CD1c-positive myeloid dendritic cell (primary cell): ENCODE results near the gene THAP10.
"Not testable (repeated sequence)": the region's sequence is repeated elsewhere in the genome, so short reads cannot be mapped to it uniquely, and the experiment has no call there.

ENCODE experiments used
- DNase-seq: peaks from one replicate; pipeline ENCODE4 v3.0.0-alpha.2; 2016; ENCODE audit errors: extremely low spot score

Gene THAP10

DNA sequence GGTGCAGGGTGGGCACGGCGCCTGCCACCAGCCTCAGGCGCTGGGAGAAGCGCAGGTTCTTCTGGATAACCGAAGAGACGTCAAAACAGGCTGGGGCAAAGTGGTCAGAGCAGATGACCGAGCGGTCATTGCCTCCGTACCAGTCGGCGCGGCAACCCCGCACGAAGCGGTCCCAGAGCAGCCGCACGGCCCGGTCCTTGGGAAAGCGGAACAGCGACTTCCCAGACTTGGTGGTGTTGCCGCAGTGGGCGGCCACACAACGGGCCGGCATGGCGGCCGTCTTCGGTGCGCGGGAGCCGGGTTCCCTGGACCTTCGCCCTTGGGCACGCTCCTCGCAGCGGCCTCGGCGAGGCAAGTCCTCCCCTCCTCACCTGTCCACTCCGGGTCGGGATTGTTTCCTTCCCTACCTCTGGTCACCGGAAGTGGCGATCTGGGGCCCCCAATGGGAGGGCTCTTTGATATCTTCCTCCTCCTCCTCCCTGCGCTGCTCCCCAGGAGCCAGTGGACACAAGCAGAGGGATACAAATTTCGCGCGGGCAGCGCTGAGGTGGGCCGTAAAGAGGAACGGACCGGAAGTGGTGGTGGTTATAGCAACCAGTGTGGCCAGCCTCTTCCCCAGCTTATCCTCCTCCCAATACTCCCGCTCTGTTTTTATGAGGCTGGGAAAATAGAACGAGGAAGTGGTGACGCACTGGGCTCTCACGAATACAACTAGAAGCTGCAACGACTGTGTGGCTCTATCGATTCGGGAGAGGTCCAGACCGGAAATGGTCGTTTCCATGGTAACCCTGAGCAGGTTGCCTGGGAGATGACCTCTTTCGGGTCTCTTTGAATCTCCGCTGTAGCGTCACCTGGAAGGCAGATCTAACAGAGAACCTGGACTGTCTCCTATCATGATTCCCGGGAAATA lies at the start of gene THAP10, which contains the start of gene LRRC49:
TSS of gene THAP10 (minus strand) at position 432 of the 910 bp plus-strand sequence. CDS start at position 271, 161 bp downstream.
TSS of gene LRRC49 (plus strand) at position 825 of the 910 bp plus-strand sequence. CDS start at position 894, 69 bp downstream.
- DNase-seq: peak; percentile 77

DNA sequence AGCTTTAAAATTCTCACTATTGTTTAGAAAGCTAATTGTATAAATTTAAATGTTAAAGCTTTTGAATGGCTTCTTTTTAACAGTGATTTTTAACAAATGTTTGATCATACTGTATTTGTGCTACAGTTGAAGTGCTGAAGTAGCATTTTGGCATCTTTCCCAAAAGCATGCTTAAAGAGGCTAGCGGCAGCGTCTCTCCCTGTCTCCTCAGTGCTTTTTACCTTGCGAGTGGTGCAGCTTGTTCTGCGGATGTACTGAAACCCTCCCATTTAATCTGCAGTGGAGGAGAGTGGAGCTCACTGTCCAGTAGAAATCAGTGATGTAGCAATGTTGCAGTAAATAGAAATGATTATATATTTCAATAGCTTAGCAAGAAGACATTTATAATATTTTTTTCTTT lies 44.1 kb upstream of the THAP10 start:
- DNase-seq: no peak

DNA sequence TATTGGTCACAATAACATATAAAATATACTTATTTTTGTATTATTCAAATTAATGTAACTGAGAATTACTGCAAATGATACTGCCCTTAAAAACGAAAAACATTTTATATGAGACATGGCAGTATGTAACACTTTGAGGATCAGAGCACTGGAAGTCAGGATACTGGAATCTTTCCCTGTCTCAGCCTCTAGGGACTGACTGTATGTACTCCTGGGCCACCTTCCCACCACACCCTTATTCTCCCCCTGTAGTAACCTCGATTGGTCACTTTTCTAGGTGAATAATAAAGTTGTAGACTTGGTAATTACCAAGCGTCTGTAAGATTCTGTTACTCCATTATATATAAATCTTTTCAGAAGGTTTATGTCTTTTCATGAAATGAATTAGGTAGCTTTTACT lies 43.4 kb upstream of the THAP10 start:
- DNase-seq: no peak

DNA sequence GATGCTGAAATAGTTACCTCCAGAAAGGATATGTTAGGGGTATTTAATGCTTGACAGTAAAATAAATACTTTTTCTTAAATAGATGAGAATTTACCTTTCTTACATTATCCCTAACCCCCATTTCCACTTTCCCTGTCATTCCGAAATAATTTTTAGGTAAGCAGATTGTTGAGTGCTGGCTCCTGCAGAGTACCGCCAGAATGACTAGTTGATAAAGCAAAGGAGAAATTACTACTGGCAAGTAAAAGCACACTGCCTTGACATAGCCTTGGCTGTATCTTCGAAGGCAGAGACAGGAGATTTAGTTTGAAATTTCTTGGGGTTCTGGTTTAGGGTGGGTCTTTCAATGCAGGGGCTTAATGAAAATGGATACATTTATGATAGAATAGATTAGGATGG lies 41.2 kb upstream of the THAP10 start:
- no peak for DNase-seq

DNA sequence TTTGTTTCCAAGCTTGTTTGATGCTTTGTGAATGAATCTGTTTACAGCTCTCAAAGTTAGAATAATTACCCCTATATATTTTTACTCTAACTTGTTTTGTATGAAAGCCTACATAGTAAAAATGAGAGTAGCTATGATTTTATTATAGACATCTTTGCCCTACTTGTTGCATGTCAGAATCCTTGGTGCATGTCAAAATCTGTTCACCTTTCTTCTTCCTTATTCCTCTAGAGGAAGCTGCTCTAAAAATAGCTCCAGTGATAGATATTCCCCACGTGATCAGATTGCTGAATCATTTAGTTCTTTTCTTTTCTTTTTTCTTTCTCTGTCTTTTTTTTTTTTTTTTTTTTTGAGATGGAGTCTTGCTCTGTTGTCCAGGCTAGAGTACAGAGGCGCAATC lies 40.2 kb upstream of the THAP10 start:
- no peak for DNase-seq

DNA sequence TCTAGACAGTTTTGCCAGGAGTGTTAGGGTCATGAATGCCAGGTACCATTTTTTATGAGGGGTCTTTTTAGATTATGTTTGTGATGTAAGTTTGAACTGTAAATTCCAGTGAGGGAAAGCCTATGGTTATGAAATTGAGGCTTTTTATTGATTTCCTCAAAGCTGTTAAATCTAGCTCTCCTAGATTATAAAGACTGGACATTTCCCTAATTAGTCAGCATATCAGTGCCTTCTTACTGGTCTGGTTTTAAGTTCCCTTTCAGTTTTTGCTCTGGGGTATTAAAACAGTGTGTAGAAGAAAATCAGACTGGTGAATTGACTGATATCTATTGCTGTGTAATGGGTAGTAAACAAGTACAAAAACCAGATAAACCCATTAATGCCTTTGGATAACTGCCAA lies 39.6 kb upstream of the THAP10 start:
- no peak for DNase-seq

DNA sequence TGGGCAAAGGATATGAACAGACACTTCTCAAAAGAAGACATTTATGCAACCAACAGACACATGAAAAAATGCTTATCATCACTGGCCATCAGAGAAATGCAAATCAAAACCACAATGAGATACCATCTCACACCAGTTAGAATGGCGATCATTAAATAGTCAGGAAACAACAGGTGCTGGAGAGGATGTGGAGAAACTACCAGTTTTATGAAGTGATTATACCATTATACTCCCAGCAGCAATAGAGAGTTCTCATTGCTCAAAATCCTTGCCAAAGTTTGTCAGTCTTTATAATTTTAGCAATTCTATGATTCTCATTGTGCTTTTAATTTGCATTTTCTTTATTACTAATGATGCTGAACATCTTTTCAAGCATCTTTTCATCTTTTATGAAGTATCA lies 34.7 kb upstream of the THAP10 start:
- not testable (repeated sequence) for DNase-seq

DNA sequence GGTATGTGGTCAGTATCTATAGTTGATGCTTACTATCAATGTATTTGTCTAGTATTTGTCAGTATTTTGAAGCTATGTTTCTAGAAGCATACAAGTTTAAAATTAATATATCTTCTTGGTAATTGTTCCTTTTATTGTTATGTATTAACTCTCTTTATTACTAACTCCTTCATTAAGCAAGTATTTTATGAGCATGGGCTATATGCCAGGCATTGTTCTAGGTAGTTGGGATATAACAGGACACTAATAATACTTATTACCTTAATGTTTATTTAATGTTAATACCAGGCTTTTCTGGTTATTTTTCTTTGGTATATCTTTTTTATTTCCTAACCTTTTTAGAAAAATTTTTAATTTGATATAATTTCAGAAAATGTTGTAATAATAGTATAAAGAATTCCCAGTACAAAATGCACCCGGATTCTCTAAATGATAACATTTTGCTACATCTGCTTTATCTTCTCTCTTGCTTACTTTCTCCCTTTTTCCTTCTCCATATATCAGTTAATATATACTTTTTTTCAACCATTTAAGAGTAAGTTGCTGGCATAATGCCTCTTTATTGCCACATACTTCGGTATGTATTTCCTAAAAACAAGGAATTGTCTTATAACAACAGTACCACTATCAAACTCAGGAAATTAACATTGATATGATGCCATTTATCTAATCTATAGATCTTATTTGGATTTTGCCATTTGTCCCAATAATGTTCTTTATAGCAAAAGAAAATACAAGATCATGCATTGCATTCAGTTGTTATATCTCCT lies 31.3 kb upstream of the THAP10 start:
- DNase-seq: no peak

DNA sequence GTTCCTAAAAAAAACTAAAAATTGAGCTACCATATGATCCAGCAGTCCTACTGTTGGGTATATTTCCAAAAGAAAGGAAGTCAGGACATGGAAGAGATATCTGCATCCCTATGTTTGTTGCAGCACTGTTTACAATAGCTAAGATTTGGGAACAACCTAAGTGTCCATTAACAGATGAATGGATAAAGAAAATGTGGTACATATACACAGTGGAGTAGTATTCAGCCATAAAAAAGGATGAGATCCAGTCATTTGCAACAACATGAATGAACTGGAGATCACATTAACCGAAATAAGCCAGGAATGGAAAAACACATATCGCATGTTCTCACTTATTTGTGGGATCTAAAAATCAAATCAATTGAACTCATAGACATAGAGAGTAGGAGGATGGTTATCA lies 29.9 kb upstream of the THAP10 start:
- DNase-seq: no peak

DNA sequence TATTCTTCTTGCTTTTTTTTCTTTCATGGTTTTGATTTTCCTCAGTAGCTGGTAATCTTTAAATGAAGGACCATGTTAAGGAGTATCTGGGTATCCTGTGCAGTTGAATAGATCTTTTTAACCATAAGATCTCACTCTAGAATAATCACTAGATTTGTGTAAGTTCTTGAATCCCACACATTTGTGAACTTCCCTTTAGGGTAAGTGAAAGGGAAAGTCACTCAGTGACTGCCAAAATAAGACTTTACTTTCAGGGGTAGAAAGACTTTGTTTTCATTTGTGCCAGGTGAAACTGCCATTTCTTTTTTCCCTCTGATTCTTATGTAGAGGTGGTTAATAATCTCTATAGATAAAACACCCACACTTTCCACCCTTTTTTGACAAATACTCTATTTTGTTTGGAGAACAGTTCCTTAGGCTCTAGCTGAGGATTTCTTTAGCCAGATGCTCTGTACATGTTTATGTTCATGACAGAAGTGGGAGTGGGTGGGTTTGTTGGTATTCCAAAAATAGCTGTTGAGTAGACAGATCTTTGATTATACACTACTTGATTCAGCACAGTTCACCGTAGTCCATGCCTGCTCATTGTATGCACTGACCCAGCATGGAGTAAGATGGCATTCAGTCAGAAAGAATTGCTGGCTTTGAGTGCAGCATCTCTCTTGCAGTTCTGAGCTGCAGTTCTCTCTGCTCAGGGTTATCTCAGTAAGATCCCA lies 28.9 kb upstream of the THAP10 start:
- peak; percentile 5 for DNase-seq

DNA sequence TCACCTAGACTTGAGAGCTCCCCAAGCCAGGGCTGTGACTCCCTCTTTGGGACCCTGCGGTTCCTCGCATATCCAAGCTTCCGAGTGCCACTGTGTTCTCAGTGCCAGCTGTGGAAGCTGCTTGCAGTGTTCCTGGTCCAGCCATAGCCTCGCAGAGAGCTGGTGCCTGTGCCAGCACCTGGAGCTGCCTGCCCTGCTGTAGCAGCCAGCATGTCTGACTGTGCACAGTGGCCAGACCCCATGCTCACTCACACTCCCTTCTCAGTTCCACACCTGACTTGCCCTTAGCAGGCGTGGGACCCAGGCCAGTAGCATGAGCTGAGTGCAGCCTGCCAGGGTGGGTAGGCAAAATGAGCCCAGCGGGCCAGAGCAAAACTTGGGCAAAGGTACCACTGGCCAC lies 25.7 kb upstream of the THAP10 start:
- no peak for DNase-seq

DNA sequence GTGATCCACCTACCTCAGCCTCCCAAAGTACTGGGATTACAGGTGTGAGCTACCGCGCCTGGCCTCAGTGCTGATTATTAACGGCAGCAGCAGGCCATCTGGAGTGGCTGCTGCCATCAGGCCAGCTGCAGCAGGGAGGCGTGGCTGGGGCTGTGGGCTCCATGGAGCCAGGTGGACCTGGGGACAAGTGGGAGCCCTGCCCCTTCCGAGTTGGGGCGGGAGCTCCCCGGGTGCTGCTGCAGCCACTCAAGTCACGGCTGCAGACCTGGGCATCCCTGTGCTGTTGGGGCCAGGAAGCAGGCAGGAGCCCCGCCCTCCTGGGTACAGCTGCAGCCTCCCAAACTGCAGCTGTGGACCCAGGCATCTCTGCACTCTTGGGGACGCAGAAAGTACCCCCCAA lies 24.3 kb upstream of the THAP10 start:
- DNase-seq: no peak

DNA sequence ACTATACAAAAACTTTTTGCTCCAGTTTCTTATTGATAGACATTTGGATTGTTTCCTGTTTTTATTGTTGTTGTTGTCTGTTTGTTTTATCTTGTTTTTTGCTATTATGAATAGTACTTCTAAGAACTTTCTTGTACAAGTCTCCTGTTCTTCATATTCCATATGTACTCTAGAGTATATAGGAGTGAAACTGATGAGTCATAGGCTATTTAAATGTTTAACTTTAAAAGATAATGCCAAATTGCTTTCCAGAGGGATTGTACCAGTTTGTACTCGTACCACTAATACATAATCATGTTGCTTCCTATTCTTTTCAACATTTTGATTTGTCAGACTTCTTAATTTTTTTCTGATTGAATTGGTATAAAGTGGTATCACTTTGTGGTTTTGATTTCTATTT lies 20.0 kb upstream of the THAP10 start:
- DNase-seq: no peak

DNA sequence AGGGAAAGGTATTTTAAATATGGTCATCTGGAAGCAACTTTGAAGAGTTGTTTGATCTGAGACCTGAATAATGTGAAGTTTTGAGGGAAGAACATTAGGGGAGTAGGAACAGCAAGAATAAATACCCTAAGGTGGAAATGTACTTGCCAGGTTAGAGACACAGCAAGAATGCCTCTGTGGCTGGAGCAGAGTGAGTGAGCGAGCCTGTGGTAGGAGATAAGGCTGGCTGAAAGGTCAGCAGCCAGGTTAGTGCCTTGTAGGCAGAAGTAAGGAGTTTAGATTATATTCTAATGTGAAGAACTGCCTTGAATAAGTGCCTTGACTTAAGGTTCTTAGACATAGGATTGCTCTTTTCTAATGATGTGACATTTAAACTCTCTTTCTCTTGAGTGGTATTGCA lies 18.7 kb upstream of the THAP10 start:
- DNase-seq: no peak

DNA sequence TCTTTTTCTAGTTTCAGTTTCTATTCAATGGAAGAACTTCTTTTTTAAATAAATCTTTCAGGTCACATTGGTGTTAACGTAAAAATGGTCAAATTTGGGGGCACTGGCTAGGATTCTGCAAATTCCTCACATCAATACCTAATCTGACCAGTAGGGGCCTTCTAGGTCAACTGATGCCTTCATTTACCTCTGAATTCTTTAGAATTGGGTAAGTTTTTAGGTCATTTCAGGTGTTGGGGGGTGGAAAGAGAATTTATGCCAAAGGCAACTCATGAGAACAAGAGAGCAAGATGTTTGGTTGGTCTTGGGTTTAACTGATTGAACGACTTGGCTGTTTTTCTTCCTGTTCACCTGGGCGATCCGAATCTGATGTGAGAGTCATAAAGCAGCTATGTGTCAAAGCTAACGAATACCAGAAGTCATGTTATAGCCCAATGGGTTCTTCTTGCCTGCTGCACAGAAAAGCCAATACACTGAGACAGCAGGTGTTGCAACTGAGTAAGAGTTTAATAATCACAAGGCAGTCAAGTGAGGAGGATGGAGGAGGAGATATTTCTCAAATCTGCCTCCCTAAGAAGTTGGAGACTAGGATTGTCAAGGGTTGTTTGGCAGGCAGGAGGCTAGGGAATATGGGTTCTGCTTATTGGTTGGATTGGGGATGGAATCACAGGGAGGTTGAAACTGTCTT lies 15.7 kb upstream of the THAP10 start:
- DNase-seq: no peak

DNA sequence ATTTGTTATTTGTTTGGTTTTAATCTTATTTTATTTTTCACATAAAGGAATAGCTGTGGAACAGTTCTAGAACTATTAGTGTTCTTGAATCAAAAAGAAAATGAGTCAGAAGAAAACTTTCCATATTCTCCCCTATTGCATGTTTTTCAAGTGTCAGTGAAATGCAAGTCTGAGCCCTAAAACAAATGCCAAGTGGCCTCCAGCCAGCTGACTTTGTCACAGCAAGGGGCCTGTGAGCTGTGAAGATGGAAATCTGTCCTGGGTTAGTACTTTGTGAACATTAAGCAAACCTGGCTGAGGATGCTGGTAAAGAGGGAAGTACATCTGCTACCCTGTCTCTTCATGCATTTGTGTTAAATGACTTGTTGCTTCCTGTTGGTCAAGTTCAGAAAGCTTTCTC lies 14.6 kb upstream of the THAP10 start:
- no peak for DNase-seq

DNA sequence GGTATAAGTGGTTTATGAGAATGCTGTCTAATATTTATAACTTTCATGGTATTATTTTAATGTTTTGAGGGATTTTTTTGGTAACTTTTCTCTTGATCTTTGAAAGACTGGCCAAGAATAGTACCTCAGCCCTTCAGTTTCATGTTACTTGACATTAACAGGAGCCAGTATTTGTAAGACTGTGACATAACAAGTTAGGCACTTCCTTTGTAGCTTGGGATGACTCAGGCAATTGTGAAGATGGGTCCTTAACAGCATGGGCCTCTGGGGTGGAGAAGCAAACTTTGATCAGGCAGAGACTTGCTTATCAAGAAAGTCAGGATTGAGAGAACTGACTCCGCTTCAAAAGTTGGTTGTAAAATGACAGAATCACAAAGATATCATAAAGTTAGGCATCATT lies 9.9 kb upstream of the THAP10 start:
- no peak for DNase-seq

DNA sequence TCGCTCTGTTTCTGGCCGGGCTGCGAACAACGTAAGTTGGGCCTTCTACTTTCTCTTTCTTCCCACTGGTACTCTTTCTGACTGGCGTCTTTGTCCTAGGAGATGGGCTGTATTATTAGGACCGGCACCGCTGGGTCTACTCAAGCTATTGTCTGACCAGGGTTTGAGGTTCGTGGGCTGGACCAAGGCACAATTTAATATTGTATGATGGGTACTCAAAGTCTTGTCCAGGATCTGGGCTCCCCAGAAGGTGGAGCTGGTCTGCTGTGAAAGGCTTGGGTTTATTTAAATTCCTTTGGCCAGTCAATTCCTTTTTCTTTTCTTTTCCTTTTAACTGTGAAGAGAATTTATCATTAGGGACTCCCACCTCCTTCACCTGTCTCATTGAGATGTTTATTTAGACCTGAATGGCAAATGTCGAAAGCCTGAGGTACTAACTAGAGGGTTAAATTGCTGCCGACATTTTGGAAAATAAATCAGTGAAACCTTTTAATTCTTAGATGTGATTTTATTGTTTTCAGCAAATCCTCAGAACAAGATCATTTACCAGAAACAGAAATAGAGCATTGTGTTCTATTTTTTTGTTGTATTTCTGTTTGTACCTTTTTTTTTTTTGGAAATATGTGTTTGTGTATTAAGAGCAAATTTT lies 803 bp upstream of the THAP10 start:
- peak; percentile 2 for DNase-seq

DNA sequence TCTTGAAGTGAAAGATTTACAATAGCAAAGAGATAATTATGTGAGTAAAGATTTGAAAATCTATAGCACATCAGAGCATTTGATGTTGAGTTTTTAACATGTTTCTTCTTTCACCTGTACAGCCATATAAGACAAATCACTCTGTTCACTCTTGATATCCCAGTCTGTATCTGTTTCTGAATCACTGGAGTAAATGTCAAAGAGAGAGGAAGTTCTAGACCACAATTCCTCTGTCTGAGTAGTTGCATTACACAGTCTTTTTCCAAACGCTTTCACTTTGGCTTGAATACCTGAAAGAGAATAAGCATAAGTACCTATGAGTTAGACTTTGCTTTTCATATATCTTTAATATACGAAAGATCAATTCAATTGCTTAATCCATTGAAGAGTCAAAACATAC lies 9.9 kb downstream of the THAP10 start:
- DNase-seq: no peak

DNA sequence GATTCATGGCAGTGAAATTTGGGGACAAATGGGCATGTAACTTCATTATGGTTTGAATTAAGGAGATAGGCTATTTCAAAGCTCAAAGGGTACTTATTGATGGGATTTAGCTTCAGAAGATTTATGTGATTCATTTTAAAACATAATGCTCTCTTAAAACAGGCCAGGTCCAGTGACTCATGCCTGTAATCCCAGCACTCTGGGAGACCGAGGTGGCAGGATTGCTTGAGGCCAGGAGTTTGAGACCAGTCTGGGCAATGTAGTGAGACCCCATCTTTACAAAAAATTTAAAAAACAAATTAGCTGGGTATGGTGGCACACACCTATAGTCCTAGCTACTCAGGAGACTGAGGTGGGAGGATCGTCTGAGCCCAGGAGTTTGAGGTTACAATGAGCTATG lies 11.5 kb downstream of the THAP10 start:
- no peak for DNase-seq

DNA sequence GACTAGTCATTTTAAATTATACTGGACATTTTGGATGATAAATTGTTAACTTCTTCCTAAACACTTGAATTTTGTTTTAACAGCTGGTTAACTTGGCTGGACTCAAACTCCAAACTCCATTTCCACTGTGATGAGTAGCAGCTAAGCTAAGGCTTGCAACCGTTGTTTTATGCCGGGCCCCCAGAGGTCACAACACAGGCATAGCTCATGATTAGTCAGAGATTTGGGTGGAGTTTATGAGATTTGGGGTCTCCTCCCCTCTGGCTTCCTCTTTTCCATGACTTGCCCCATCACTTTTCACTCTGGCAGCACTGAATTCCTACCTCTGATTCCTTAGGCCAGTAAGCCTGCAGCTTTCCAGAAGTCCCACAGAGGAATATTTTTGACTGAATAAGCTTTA lies 12.8 kb downstream of the THAP10 start:
- no peak for DNase-seq
